IPS DF 4.7 (cell line): ENCODE results near the gene ZBTB20.

ENCODE experiments used
- DNase-seq: peaks from one replicate; pipeline ENCODE4 v3.0.0-alpha.2; 2013; ENCODE audit warnings: low spot score; ENCODE audit errors: extremely low read depth

The ZBTB20 gene

DNA sequence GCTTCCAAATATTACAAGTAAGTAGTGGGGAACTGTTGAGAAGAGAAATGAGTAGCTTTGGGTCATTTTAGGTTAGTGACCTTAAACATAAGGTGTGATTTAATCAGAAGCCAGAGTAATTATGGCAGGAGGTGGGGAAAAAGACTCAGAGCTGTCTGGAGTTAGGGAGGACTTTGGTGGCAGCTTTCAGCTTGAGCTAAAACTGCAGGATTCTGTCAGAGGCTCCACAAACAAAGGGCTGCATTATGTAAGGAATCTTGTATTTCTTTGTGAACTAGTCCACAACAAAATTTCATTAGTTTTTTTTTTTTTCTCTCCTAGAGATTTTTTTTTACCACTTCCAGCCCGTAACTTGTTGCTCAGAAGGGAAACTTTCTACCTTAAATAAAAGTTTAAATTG, 507.9 kb downstream of the ZBTB20 start:
- DNase-seq = no peak

DNA sequence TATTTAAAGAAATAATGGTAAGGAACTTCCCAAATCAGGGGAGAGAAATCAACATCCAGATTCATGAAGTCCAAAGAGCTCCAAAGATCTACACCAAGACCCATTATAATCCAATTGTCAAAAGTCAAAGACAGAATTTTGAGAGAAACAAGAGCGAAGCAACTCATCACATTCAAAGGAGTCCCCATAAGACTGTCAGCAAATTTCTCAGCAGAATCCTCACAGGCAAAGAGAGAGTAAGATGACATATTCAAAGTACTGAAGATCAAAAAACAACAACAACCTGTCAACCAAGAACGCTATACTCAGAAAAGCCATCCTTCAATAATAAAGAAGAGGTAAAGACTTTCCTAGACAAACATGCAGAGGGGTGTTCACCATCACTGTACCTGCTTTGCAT, 511.2 kb downstream of the ZBTB20 start:
- no peak for DNase-seq

GRCh38 chr3:114634635-114635034, 512.5 kb downstream of the ZBTB20 start:
- no peak for DNase-seq

GRCh38 chr3:114632757-114633424, 514.2 kb downstream of the ZBTB20 start:
- DNase-seq = no peak

DNA sequence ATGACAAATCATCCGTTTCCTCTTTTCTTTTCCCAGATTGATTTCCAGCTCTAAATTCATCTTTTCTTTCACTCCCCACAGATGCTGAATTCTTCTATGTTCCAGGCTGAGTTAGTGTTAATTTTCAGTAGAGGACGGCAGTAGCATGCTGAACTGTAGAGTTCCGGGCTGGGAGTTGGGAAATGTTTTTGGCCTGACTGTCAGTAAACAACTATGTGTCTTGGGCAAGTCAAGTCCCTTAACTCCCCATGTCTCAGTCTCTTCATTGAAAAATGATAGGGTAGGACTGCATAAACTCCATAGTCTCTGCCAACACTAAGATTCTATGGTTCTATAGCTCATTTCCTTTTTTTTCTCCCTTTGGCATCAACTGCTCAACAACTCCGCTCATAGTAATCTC, 519.3 kb downstream of the ZBTB20 start:
- no peak for DNase-seq

- DNase-seq = no peak
Observed at GRCh38 chr3:114626751-114627150, 520.3 kb downstream of the ZBTB20 start.

DNA sequence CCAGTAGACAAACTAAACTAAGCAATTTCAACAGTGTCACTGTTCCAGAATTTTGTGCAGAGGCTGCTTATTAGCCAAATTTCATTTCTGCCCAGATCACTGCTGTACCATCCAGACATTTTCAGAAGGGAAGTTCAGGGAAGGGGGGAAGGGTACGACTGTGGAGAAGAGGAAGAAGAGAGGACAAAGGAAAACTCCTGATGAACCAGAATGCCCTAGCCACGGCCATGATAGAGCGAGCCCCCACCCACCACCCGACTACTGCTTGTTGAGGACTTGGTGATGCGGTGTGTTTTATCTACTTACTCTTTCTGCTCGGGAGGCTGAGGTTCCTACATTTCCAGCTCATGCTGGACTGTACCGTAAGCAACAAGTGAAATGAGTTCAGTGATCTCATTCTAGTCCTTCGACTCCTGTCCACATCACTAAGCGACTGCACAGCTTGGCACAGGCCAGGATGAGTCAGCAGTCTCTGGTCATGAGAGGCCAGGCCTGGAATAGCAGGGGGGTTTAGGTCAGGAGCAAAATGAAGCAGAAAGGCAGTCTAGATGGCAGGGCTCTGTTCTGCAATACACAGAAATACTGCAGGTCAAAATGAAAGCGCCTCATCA, 522.4 kb downstream of the ZBTB20 start:
- no peak for DNase-seq

GRCh38 chr3:114624047-114624445, 523.0 kb downstream of the ZBTB20 start:
- DNase-seq = no peak

DNA sequence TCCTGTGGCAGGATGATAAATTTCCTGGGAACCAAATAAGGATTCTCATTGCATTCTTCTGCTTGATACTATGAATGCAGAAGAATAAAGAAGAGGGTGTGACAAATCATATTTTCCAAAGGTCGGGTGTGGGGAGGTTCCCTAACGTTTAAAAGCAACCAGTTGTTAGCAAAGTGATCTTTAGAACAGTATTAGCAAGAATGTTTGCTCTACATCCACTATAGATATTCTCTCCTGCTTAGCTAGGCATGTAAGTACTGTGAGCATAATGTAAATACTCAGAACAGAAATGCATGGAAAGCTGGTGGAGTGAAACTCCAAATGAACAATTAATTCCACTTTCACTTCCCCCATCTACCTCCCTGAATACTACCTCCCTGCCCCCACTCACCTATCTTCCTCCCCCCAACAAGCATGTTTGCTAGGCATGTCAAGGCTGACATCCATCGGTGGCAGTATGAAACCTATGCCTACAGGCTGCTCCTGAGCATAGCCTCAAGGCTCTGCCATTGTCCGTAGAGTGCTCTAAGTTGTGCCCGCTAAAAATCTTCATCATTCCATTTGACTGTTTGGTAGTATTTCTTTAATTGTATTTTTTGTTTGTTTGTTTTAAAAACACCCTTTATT, 523.6 kb downstream of the ZBTB20 start:
- no peak for DNase-seq

DNA sequence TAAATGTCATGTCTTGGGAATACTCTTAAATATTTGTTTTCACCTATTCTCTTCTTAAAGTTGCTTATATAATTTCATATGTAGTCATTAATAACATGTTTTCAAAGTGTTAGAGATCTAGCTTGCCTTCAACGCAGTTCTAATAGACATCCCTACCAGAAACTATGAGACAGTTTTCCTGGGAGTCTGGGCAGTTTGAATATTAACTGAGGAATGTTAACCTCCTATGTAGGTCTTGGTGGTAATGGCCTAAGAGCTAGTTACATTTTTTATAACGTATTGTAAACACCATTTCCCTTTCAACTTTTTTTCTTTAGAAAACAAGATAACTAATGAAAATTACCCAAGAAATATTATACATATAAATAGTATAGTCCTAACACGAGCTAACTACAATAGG, 525.1 kb downstream of the ZBTB20 start:
- DNase-seq = no peak

- DNase-seq = no peak
Observed at GRCh38 chr3:114619771-114620170, 527.3 kb downstream of the ZBTB20 start.

GRCh38 chr3:114615523-114616085, 531.5 kb downstream of the ZBTB20 start:
- no peak for DNase-seq

GRCh38 chr3:114609973-114610630, 537.0 kb downstream of the ZBTB20 start:
- no peak for DNase-seq

DNA sequence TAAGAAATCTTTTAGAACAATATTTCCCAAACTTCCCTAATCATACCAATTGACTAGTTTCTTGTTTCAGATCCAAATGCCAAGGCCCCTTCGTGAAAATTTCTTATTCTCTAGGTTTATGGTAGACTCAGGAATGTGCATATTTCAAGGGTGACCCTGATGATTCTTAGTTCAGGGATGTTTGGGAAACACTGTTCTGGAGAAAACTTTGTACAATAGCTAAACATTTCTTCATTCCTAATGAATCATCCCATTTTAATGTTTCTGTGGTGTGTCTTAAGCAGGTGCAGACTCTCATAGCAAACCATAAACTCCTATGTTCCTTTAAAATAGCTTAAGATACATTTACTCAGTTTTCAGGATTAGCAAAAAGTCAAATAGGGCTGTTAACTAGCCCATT, 538.8 kb downstream of the ZBTB20 start:
- DNase-seq = no peak

GRCh38 chr3:114606336-114606735, 540.8 kb downstream of the ZBTB20 start:
- DNase-seq = no peak

DNA sequence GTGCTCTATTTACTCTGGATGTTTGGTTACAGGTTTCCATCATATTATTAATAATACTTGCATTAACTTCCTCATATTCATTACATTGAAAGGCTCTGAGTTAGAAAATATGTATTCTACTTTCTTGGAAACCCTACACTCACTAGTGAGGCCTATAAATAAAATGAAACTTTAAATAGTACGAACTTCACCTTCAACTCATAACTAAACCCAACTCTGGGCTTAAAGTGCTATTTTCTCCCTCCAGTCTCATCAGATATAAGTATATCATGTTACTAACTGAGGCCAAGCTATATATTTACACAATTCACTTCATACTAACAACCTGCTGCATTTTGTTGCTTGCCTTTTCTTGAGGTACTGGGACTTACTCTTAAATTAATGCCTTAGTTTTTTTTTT, 546.5 kb downstream of the ZBTB20 start:
- no peak for DNase-seq

GRCh38 chr3:114597871-114598270, 549.2 kb downstream of the ZBTB20 start:
- DNase-seq = no peak

DNA sequence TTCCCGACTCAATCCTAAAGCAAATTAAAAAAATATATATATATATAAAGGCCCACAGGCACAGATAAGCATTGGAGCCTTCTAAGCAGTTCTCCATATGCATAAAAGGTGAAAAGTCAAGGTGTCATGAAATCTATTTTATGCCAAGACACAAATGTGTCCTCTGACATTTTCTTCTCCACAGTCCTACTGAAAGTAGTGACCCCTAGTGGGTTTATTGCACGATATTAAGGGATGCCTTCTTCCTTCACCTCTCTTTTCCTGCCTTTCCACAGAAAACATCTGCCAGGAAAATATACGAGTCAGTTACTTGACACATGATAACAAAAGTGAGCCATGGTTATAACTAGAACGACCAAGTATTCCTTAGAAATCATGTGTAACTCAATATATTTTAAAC, 550.1 kb downstream of the ZBTB20 start:
- DNase-seq = no peak

- no peak for DNase-seq
Observed at GRCh38 chr3:114596147-114596546, 550.9 kb downstream of the ZBTB20 start.

DNA sequence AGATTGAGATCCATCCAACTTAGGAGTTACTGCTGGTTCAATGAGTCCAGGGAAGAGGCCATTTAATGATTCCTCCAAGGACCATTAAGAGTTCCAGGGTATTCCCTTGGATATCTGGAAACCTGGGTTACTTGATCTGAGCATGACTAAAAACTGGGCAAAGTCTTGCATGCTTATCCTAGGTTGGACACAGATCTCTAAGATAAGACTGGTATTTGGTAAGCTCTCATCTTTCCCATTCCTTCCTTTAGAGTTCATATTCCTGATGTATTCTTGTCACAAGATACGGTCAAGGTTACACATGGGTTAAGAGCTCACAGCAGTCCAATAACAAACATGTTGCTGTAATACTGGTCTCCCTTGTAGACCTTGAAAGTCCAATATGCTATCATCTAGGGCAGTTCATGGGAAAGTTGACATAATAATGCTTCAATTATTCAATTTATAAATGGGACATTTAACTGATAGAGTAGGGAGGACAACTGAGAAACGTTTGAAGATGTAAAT, 551.5 kb downstream of the ZBTB20 start:
- no peak for DNase-seq

DNA sequence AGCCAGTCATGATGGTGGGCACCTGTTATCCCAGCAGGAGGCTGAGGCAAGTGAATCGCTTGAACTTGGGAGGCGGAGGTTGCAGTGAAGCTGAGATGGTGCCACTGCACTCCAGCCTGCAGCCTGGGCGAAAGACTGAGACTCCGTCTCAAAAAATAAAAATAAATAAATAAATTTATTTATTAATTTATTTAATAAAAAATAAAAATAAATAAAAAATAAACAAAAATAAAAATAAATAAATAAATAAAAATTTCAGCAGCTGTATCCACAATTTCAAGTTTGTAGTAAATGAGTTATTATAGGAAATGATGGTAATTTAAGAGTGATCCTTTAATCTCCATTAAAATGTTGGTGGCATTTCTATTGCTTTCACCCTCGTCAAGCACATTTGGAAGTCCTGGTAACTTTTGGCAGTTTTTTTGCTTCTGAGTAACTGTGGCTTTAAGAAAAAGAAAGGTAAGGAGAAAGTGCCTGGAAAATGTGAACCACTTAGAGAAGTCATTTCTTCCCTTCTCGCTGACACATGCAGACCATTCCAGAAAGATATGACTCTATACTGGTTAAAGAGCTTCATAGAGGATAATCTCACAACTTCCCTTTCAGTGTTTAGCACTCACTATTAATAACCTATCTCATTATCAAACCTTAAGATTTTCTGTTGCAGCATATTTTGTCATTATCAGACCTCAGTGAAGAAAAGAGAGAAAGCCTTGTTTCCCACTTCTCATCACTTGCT, 556.6 kb downstream of the ZBTB20 start:
- no peak for DNase-seq
